NT2/D1 (cell line): Measurements from ENCODE around the gene TSPAN32.

ENCODE experiments used
- YY1 ChIP-seq: IDR thresholded peaks from 2 replicates; pipeline ENCODE4 v1.6.1; 2011; ENCODE audit not compliant: insufficient read length, insufficient read depth
- ZNF274 ChIP-seq: IDR thresholded peaks from 2 replicates; pipeline ENCODE4 v1.6.1; 2011; ENCODE audit warnings: mild to moderate bottlenecking, low read depth, low read length

GRCh38 chr11:2345050-2345449 lies 43.2 kb downstream of the TSPAN32 start:
- TF ChIP-seq YY1 = no peak
- TF ChIP-seq ZNF274 = no peak
